ENCODE data around the gene R3HCC1L.

R3HCC1L gene

GRCh38 chr10:98253499-98253898 is 119.0 kb downstream of the R3HCC1L start:
- Histone ChIP-seq H3K4me1 (no peaks in the 10 kb centered on the region), H3K27me3 (no peaks in the 10 kb centered on the region)

GRCh38 chr10:98254234-98254974 is 119.9 kb downstream of the R3HCC1L start:
- Histone ChIP-seq H3K9me3 (no peaks in the 10 kb centered on the region), H3K4me3 (ENCODE audit: low read depth, low read length) (no peak overlapping the region), H3K4me1 (no peaks in the 10 kb centered on the region), H3K36me3 (no peaks in the 10 kb centered on the region), H3K27me3 (no peaks in the 10 kb centered on the region)
- no peak for DNase-seq
- TF ChIP-seq CTCF (IDR thresholded peaks at IDR 0.05; ENCODE audit: low read depth, low read length) = no peak

More at GRCh38 chr10:98253499-98253898, 119.0 kb downstream of the R3HCC1L start:
- no peak overlapping the region for H3K4me3 ChIP-seq (ENCODE audit: low read depth, low read length)
- no peak for TF ChIP-seq CTCF (IDR thresholded peaks at IDR 0.05; ENCODE audit: low read depth, low read length)
- H3K9me3 ChIP-seq = no peaks in the 10 kb centered on the region
- DNase-seq = no peak
- no peaks in the 10 kb centered on the region for H3K36me3 ChIP-seq

GRCh38 chr10:98255146-98255877 is 120.9 kb downstream of the R3HCC1L start:
- no peaks in the 10 kb centered on the region for H3K4me1 ChIP-seq

GRCh38 chr10:98256692-98257091 is 122.2 kb downstream of the R3HCC1L start:
- no peaks in the 10 kb centered on the region for H3K27me3 ChIP-seq
- no peaks in the 10 kb centered on the region for H3K9me3 ChIP-seq
- H3K4me1 ChIP-seq = no peaks in the 10 kb centered on the region
- no peak for TF ChIP-seq CTCF (IDR thresholded peaks at IDR 0.05; ENCODE audit: low read depth, low read length)
- H3K4me3 ChIP-seq (ENCODE audit: low read depth, low read length) = no peak overlapping the region
- DNase-seq = no peak
- H3K36me3 ChIP-seq = no peaks in the 10 kb centered on the region

More at GRCh38 chr10:98255146-98255877, 120.9 kb downstream of the R3HCC1L start:
- no peak for DNase-seq
- Histone ChIP-seq H3K9me3 (no peaks in the 10 kb centered on the region), H3K36me3 (no peaks in the 10 kb centered on the region), H3K27me3 (no peaks in the 10 kb centered on the region), H3K4me3 (ENCODE audit: low read depth, low read length) (no peak overlapping the region)
- TF ChIP-seq CTCF (IDR thresholded peaks at IDR 0.05; ENCODE audit: low read depth, low read length) = no peak

- Histone ChIP-seq H3K9me3 (no peaks in the 10 kb centered on the region), H3K27me3 (no peaks in the 10 kb centered on the region), H3K4me1 (no peaks in the 10 kb centered on the region), H3K4me3 (ENCODE audit: low read depth, low read length) (no peak overlapping the region), H3K36me3 (no peaks in the 10 kb centered on the region)
- DNase-seq = no peak
- no peak for TF ChIP-seq CTCF (IDR thresholded peaks at IDR 0.05; ENCODE audit: low read depth, low read length)
Observed at GRCh38 chr10:98257198-98257597, 122.7 kb downstream of the R3HCC1L start.

- Histone ChIP-seq H3K4me3 (ENCODE audit: low read depth, low read length) (no peak overlapping the region), H3K9me3 (no peaks in the 10 kb centered on the region), H3K27me3 (no peaks in the 10 kb centered on the region), H3K4me1 (no peaks in the 10 kb centered on the region), H3K36me3 (no peaks in the 10 kb centered on the region)
- DNase-seq = no peak
- no peak for TF ChIP-seq CTCF (IDR thresholded peaks at IDR 0.05; ENCODE audit: low read depth, low read length)
Observed at GRCh38 chr10:98257961-98258360, 123.5 kb downstream of the R3HCC1L start.

Data from BE2C (cell line).